ENCODE data around the gene GTF2F1. TPM values are rescaled to one million over a fixed set of nuclear protein-coding genes. Genes with fewer than 3 reads are reported as not detected.

GTF2F1 gene
- total RNA-seq, 1 experiment from 2014 or later, result 89.4 TPM

DNA sequence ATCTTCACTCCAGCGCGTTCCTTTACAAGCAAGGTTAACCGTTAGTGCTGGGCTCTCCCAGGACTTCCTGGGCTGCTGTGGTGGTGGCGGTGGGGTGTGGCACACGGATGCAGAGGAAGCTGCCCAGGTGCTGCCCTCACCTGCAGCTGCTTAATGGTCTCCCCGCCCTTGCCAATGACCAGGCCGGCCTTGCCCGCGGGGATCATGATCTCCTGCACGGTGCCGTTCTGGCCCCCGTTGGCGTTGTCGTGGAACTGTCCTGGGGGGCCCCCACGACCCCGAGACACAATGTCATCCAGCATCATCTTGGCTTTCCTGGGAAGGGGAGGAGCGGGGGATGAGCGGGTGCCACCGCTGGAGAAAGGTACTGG is 25.6 kb upstream of the GTF2F1 start:
- H3K79me2 ChIP-seq (ENCODE audit: low read length), result peaks cover 47% of the 10 kb centered on the region
- CTCF ChIA-PET, result no interaction called here
- no peaks in the 10 kb centered on the region for H3K9me3 ChIP-seq (ENCODE audit: low read length)
- no peak overlapping the region for H3K9ac ChIP-seq (ENCODE audit: low read length)
- DNase-seq (no peak), ATAC-seq (no peak)
- TF ChIP-seq EZH2 (IDR thresholded peaks at IDR 0.05; ENCODE audit: low read length, unreplicated experiment), result no peak
- TF ChIP-seq, protein P1, sequence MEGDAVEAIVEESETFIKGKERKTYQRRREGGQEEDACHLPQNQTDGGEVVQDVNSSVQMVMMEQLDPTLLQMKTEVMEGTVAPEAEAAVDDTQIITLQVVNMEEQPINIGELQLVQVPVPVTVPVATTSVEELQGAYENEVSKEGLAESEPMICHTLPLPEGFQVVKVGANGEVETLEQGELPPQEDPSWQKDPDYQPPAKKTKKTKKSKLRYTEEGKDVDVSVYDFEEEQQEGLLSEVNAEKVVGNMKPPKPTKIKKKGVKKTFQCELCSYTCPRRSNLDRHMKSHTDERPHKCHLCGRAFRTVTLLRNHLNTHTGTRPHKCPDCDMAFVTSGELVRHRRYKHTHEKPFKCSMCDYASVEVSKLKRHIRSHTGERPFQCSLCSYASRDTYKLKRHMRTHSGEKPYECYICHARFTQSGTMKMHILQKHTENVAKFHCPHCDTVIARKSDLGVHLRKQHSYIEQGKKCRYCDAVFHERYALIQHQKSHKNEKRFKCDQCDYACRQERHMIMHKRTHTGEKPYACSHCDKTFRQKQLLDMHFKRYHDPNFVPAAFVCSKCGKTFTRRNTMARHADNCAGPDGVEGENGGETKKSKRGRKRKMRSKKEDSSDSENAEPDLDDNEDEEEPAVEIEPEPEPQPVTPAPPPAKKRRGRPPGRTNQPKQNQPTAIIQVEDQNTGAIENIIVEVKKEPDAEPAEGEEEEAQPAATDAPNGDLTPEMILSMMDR (conservative IDR thresholded peaks at IDR 0.05; ENCODE audit: low read depth, low read length), result no peak
- no peak for TF ChIP-seq EZH2phosphoT487 (IDR thresholded peaks at IDR 0.05; ENCODE audit: borderline replicate concordance, low read length)
- H3K4me2 ChIP-seq (ENCODE audit: low read length), result no peak overlapping the region
- H3K4me3 ChIP-seq (ENCODE audit: low read length), result no peak overlapping the region
- BruUV-seq (replicated peaks), result no TSS peak
- H2AFZ ChIP-seq (ENCODE audit: low read length), result no peak overlapping the region
- intact Hi-C loops (cut with micrococcal nuclease), result no loop called here
- peaks cover 12% of the 10 kb centered on the region; the same call in 1 of the 2 replicates for H3K4me1 ChIP-seq (ENCODE audit: insufficient read depth, low read length)
- H3K36me3 ChIP-seq (ENCODE audit: low read depth, low read length), result peaks cover 85% of the 10 kb centered on the region
- no peaks in the 10 kb centered on the region for H3K27me3 ChIP-seq (ENCODE audit: low read length)
- H3K9me2 ChIP-seq (replicated peaks; ENCODE audit: low read length), result no peaks in the 10 kb centered on the region
- no peaks in the 10 kb centered on the region for H3F3A ChIP-seq (ENCODE audit: low read length, unreplicated experiment)
- POLR2A ChIA-PET (ENCODE audit: unreplicated experiment), result no interaction called here
- H3K27ac ChIP-seq (ENCODE audit: low read length), result no peak overlapping the region
- H4K20me1 ChIP-seq (ENCODE audit: low read length), result peaks cover 56% of the 10 kb centered on the region

DNA sequence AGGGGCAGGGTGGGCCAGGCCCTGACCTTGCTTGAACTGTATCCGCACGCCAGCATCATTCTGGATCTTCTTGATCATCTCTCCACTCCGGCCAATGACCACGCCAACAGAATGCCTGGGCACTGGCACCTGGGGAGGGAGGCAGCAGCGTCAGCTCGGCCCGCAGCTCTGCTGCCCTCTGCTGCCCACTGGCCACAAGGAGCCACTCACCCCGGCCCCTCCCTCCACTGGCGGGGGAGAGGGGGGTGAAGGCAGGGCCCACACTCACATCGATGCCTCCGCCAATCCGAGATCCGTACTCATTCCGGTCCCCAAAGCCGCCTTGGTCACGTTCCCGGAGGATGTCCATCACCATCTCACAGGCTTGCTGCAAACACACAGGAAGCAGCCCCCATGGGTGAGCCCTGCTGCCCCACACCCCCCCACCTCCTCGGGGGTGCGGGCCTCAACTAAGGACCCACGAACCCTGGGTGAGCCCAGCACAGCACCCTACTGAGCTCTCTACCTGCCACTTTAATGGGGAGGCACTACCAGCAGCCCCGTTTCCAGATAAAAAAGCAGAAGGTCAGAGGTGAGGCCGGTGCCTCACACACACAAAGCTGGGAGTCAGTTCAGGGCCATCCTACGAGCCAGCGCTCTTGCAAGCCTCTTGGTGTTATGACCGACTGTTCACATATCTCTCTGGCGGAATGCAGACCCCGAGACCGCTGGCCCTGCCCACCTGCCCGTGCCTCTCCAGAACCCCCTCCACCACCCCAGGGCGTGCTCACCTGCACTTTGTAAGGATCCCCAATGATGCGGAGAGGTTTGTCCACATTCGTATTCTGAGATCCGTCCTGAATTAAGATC is 25.0 kb upstream of the GTF2F1 start:
- ChIA-PET CTCF (no interaction called here), POLR2A (ENCODE audit: unreplicated experiment) (no interaction called here)
- Histone ChIP-seq H3F3A (ENCODE audit: low read length, unreplicated experiment) (no peaks in the 10 kb centered on the region), H3K27ac (ENCODE audit: low read length) (no peak overlapping the region), H3K4me2 (ENCODE audit: low read length) (no peak overlapping the region), H2AFZ (ENCODE audit: low read length) (no peak overlapping the region), H3K9me3 (ENCODE audit: low read length) (no peaks in the 10 kb centered on the region), H3K79me2 (ENCODE audit: low read length) (peaks cover 41% of the 10 kb centered on the region), H3K4me1 (ENCODE audit: insufficient read depth, low read length) (peaks cover 7% of the 10 kb centered on the region; the same call in 1 of the 2 replicates), H3K27me3 (ENCODE audit: low read length) (no peaks in the 10 kb centered on the region), H4K20me1 (ENCODE audit: low read length) (peaks cover 50% of the 10 kb centered on the region), H3K9me2 (replicated peaks; ENCODE audit: low read length) (no peaks in the 10 kb centered on the region), H3K9ac (ENCODE audit: low read length) (no peak overlapping the region), H3K4me3 (ENCODE audit: low read length) (no peak overlapping the region), H3K36me3 (ENCODE audit: low read depth, low read length) (peaks cover 89% of the 10 kb centered on the region)
- BruUV-seq (replicated peaks), result no TSS peak
- ATAC-seq (peak; percentile 64), DNase-seq (peak; percentile 29)
- TF ChIP-seq, protein P1 (conservative IDR thresholded peaks at IDR 0.05; ENCODE audit: low read depth, low read length), result peak; percentile 59
- TF ChIP-seq EZH2phosphoT487 (IDR thresholded peaks at IDR 0.05; ENCODE audit: borderline replicate concordance, low read length), result no peak
- intact Hi-C loops (cut with micrococcal nuclease), result no loop called here

DNA sequence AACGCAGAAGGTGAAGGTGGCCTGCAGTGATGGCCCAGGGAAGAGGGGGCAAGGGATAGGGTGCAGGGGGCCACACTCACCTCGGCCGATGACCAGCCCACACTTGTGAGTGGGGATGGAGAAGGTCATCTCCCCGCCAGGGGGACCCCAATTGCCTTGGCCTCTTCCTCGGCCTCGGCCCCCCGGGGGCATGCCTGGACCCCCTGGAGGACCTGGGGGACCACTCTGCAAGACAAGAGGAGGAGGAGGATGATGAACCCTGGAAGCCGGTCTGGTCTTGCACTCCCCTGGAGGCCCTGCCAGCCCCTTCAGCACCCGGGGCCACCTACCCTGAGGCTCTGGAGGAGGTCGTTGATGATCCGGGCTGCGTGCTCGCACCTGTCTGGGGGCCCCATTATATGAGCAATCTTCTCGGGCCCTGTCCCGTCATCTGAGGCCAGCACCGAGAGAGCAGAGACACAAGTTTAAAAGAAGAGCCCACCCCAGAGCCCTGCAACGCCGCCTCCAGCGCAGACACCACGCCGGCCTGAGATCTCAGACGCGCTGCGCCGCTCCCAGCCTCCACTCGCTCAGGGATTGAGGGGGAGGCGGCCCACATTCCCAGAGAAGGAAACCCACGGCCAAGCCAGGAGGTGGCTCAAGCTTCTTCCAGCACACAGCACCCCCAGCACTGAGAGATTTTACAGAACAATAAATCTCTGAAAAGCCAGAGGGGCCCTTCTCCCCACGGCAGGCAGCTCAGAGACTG is 23.9 kb upstream of the GTF2F1 start:
- Histone ChIP-seq H3K27ac (ENCODE audit: low read length) (no peak overlapping the region), H3F3A (ENCODE audit: low read length, unreplicated experiment) (no peaks in the 10 kb centered on the region), H3K27me3 (ENCODE audit: low read length) (no peaks in the 10 kb centered on the region), H3K36me3 (ENCODE audit: low read depth, low read length) (peaks cover 81% of the 10 kb centered on the region), H4K20me1 (ENCODE audit: low read length) (peaks cover 43% of the 10 kb centered on the region), H3K4me1 (ENCODE audit: insufficient read depth, low read length) (no peaks in the 10 kb centered on the region), H3K9ac (ENCODE audit: low read length) (no peak overlapping the region), H3K9me3 (ENCODE audit: low read length) (no peaks in the 10 kb centered on the region), H3K9me2 (replicated peaks; ENCODE audit: low read length) (no peaks in the 10 kb centered on the region), H3K79me2 (ENCODE audit: low read length) (peaks cover 30% of the 10 kb centered on the region), H2AFZ (ENCODE audit: low read length) (no peak overlapping the region), H3K4me3 (ENCODE audit: low read length) (no peak overlapping the region), H3K4me2 (ENCODE audit: low read length) (no peak overlapping the region)
- no peak for ATAC-seq
- intact Hi-C loops (cut with micrococcal nuclease), result no loop called here
- no peak for TF ChIP-seq EZH2 (IDR thresholded peaks at IDR 0.05; ENCODE audit: low read length, unreplicated experiment)
- no peak for TF ChIP-seq EZH2phosphoT487 (IDR thresholded peaks at IDR 0.05; ENCODE audit: borderline replicate concordance, low read length)
- TF ChIP-seq, protein P1 (conservative IDR thresholded peaks at IDR 0.05; ENCODE audit: low read depth, low read length), result no peak
- DNase-seq, result no peak
- ChIA-PET CTCF (no interaction called here), POLR2A (ENCODE audit: unreplicated experiment) (no interaction called here)
- no TSS peak for BruUV-seq (replicated peaks)
